ENCODE measurements around the gene SYCE3. TPM values are rescaled to one million over a fixed set of nuclear protein-coding genes. Genes with fewer than 3 reads are reported as not detected.

The SYCE3 gene
- polyA plus RNA-seq, 1 donor = not detected

- DNase-seq = no peak
Measured at GRCh38 chr22:50600967-50601668, 38.4 kb upstream of the SYCE3 start.

- DNase-seq = no peak
Measured at GRCh38 chr22:50600538-50600937, 37.8 kb upstream of the SYCE3 start, which contains the start of gene MAPK8IP2. Gene MAPK8IP2 (plus strand): TSS chr22:50600793. CDS start chr22:50600819, 26 bp downstream.

- DNase-seq = no peak
Measured at GRCh38 chr22:50599816-50600455, 37.2 kb upstream of the SYCE3 start.

- DNase-seq = no peak
Measured at GRCh38 chr22:50597097-50597496, 34.4 kb upstream of the SYCE3 start.

GRCh38 chr22:50595189-50595588, 32.5 kb upstream of the SYCE3 start:
- no peak for DNase-seq

- no peak for DNase-seq
Measured at GRCh38 chr22:50587407-50587806, 24.7 kb upstream of the SYCE3 start.

GRCh38 chr22:50586416-50586815, 23.7 kb upstream of the SYCE3 start:
- DNase-seq = no peak

- no peak for DNase-seq
Measured at GRCh38 chr22:50585781-50586180, 23.1 kb upstream of the SYCE3 start.

- DNase-seq = no peak
Measured at GRCh38 chr22:50585238-50585637, 22.5 kb upstream of the SYCE3 start.

- no peak for DNase-seq
Measured at GRCh38 chr22:50584106-50585096, 21.7 kb upstream of the SYCE3 start.

- no peak for DNase-seq
Measured at GRCh38 chr22:50583294-50583861, 20.7 kb upstream of the SYCE3 start.

GRCh38 chr22:50582493-50583293, 20.0 kb upstream of the SYCE3 start, which contains the start of gene CHKB:
Gene CHKB (minus strand): TSS chr22:50582849. CDS start chr22:50582781, 68 bp downstream.
- DNase-seq = peak; percentile 97

GRCh38 chr22:50581950-50582492, 19.3 kb upstream of the SYCE3 start:
- DNase-seq = no peak

- no peak for DNase-seq
Measured at GRCh38 chr22:50581031-50581949, 18.6 kb upstream of the SYCE3 start.

- no peak for DNase-seq
Measured at GRCh38 chr22:50579752-50580151, 17.0 kb upstream of the SYCE3 start.

- no peak for DNase-seq
Measured at GRCh38 chr22:50578776-50579310, 16.1 kb upstream of the SYCE3 start.

GRCh38 chr22:50577987-50578775, 15.5 kb upstream of the SYCE3 start, which contains the start of gene CPT1B:
Gene CPT1B (minus strand): TSS chr22:50578427. CDS start chr22:50577915, 512 bp downstream.
- DNase-seq = no peak

- DNase-seq = no peak
Measured at GRCh38 chr22:50577697-50577986, 14.9 kb upstream of the SYCE3 start.

All from left kidney (tissue), 2 donors.